SJSA1 (cell line): ENCODE measurements around the gene KCNN1. TPM values are rescaled to one million over a fixed set of nuclear protein-coding genes. Genes with fewer than 3 reads are reported as not detected.
"Not testable (repeated sequence)": the region's sequence is repeated elsewhere in the genome, so short reads cannot be mapped to it uniquely, and the experiment has no call there.

Experiments used
- DNase-seq, 2 experiments: peaks; one replicate each; pipeline ENCODE4 v3.0.0-alpha.2; 2015 to 2020; ENCODE audit warnings: low spot score in 2 of 2, low read depth in 1 of 2
- H3K27ac ChIP-seq: fragments of 250-450 bp; sonication (Bioruptor Pico); 2 replicates; pipeline ENCODE4 v1.5.1; 2020; ENCODE audit warnings: mild to moderate bottlenecking, moderate library complexity
- H3K27me3 ChIP-seq: fragments of 250-450 bp; sonication (Bioruptor Pico); replicated peaks from 2 replicates; pipeline ENCODE4 v1.5.1; 2020; ENCODE audit warnings: mild to moderate bottlenecking, moderate library complexity
- H3K36me3 ChIP-seq: fragments of 250-450 bp; sonication (Bioruptor Pico); 2 replicates; pipeline ENCODE4 v1.5.1; 2020; ENCODE audit warnings: mild to moderate bottlenecking
- H3K4me1 ChIP-seq: fragments of 250-450 bp; sonication (Bioruptor Pico); replicated peaks from 2 replicates; pipeline ENCODE4 v1.6.1; 2021; ENCODE audit warnings: mild to moderate bottlenecking
- H3K4me3 ChIP-seq: fragments of 250-450 bp; sonication (Bioruptor Pico); 2 replicates; pipeline ENCODE4 v1.5.1; 2020; ENCODE audit warnings: mild to moderate bottlenecking
- H3K9me3 ChIP-seq: fragments of 250-450 bp; sonication (Bioruptor Pico); replicated peaks from 2 replicates; pipeline ENCODE4 v1.5.1; 2020; ENCODE audit warnings: mild to moderate bottlenecking
- total RNA-seq: library from RNA; depleted of rRNA; stranded (reverse); fragments of >200 nt; shearing (Covaris generic); gene quantifications from 2 replicates; pipeline ENCODE4 v1.2.3, GENCODE V29; 2014

Gene KCNN1
- total RNA-seq, 1 experiment from 2014 or later = not detected

DNA sequence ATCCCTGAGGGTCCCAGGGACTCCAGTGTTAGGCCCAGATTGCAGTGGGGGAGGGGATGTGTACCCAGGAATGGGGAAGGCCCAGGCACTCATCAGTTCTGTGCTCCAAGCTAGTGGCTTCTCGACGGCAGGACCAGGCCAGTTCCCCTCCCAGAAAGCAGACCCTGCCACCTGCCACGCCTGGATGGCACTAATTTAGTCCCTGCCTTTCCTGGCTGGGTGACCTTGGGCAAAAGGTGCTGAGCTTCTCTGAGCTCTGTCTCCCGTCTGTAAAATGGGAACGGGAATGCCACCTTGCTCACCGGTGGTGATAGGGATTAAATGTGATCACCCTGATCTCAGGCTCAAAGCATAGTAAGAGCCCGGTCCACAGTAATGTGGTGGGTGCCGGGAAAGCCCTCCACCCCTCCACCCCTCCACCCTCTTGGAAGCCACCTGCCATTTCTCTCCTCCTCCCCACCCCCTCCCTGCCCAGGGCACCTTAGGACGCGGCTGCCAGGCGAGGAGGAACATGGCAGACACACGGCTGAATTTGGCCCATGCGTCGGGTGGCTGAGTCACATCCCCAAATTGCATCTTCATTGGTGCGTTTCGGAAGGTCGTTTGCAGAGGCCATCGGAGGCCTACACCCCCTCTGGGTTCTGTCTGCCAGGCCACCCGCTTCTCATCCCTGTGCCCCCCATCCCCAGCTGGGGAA, 2.3 kb downstream of the KCNN1 start:
- H3K36me3 ChIP-seq = no peaks in the 10 kb centered on the region
- DNase-seq = no peak
- H3K9me3 ChIP-seq = no peaks in the 10 kb centered on the region
- no peak overlapping the region for H3K4me3 ChIP-seq
- H3K27me3 ChIP-seq = peaks cover 50% of the 10 kb centered on the region
- no peak overlapping the region for H3K27ac ChIP-seq
- no peaks in the 10 kb centered on the region for H3K4me1 ChIP-seq

GRCh38 chr19:17972230-17972629, 5.3 kb downstream of the KCNN1 start:
- Histone ChIP-seq H3K27me3 (peaks cover 28% of the 10 kb centered on the region), H3K36me3 (no peaks in the 10 kb centered on the region), H3K4me3 (no peak overlapping the region), H3K4me1 (no peaks in the 10 kb centered on the region), H3K27ac (no peak overlapping the region), H3K9me3 (no peaks in the 10 kb centered on the region)
- DNase-seq = no peak

- H3K4me3 ChIP-seq = no peak overlapping the region
- no peak for DNase-seq
- no peaks in the 10 kb centered on the region for H3K4me1 ChIP-seq
- no peaks in the 10 kb centered on the region for H3K36me3 ChIP-seq
- H3K9me3 ChIP-seq = no peaks in the 10 kb centered on the region
- peaks cover 26% of the 10 kb centered on the region for H3K27me3 ChIP-seq
- H3K27ac ChIP-seq = no peak overlapping the region
These were observed 6.9 kb downstream of the KCNN1 start for GRCh38 chr19:17973759-17974158.

GRCh38 chr19:17974551-17974950, 7.6 kb downstream of the KCNN1 start:
- Histone ChIP-seq H3K4me3 (no peak overlapping the region), H3K4me1 (no peaks in the 10 kb centered on the region), H3K27me3 (peaks cover 25% of the 10 kb centered on the region), H3K9me3 (no peaks in the 10 kb centered on the region), H3K27ac (no peak overlapping the region), H3K36me3 (no peaks in the 10 kb centered on the region)
- no peak for DNase-seq

GRCh38 chr19:17975032-17975431, 8.1 kb downstream of the KCNN1 start:
- no peaks in the 10 kb centered on the region for H3K4me1 ChIP-seq
- H3K27ac ChIP-seq = no peak overlapping the region
- H3K4me3 ChIP-seq = no peak overlapping the region
- DNase-seq = no peak
- peaks cover 25% of the 10 kb centered on the region for H3K27me3 ChIP-seq
- no peaks in the 10 kb centered on the region for H3K36me3 ChIP-seq
- H3K9me3 ChIP-seq = no peaks in the 10 kb centered on the region

- Histone ChIP-seq H3K27me3 (peaks cover 31% of the 10 kb centered on the region), H3K4me1 (no peaks in the 10 kb centered on the region), H3K9me3 (no peaks in the 10 kb centered on the region), H3K4me3 (no peak overlapping the region), H3K27ac (no peak overlapping the region), H3K36me3 (no peaks in the 10 kb centered on the region)
- no peak for DNase-seq
These were observed 10.1 kb downstream of the KCNN1 start for GRCh38 chr19:17977021-17977420.

DNA sequence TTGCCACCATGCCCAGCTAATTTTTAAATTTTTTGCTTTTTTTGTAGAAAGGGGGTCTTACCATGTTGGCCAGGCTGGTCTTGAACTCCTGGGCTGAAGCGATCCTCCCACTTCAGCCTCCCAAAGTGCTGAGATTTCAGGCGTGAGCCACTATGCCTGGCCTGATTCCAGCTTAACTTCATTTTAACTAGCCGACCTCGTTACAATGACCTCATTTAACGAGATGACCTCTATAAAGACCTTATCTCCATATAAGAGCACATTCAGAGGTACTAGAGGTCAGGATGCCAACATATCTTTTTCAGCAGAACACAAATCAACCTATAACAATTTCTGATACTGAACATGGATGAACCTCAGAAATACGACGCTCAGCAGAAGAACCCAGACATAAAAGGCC, 10.6 kb downstream of the KCNN1 start:
- Histone ChIP-seq H3K27ac (no peak overlapping the region), H3K4me3 (no peak overlapping the region)

DNA sequence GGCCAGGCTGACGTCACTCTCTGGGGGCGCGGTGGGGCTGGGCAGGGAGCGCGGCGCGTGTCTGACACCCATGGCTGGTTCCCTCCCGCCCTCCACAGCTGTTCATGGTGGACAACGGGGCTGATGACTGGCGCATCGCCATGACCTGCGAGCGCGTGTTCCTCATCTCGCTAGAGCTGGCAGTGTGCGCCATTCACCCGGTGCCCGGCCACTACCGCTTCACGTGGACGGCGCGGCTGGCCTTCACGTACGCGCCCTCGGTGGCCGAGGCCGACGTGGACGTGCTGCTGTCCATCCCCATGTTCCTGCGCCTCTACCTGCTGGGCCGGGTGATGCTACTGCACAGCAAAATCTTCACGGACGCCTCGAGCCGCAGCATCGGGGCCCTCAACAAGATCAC, 14.7 kb downstream of the KCNN1 start:
- Histone ChIP-seq H3K27me3 (peaks cover 18% of the 10 kb centered on the region), H3K4me3 (no peak overlapping the region), H3K4me1 (no peaks in the 10 kb centered on the region), H3K9me3 (no peaks in the 10 kb centered on the region), H3K36me3 (no peaks in the 10 kb centered on the region), H3K27ac (no peak overlapping the region)
- no peak for DNase-seq

More for the DNA sequence above, 10.6 kb downstream of the KCNN1 start:
- Histone ChIP-seq H3K27me3 (peaks cover 30% of the 10 kb centered on the region), H3K4me1 (no peaks in the 10 kb centered on the region), H3K9me3 (no peaks in the 10 kb centered on the region), H3K36me3 (no peaks in the 10 kb centered on the region)
- DNase-seq = no peak

DNA sequence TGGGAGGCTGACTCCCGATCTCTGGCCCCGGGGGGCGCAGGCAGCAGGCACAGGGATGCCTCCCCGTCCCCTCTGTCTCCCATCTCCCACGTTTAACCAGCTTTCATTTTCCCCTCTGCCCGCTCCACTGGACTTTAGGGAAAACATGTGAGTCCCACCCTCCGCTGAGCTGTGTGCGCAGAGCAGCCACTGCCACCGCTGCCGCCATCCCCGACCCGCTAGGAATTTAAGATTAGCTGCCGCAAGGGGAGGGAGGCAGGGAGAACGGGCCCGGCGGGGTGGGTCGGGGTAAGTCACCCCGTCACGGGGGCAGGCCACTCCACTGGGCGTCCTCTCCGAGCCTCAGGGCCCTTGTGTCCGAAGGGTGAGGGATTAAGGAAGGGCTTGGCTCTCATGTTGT, 15.5 kb downstream of the KCNN1 start:
- no peaks in the 10 kb centered on the region for H3K36me3 ChIP-seq
- H3K4me3 ChIP-seq = no peak overlapping the region
- no peak overlapping the region for H3K27ac ChIP-seq
- DNase-seq = no peak
- H3K27me3 ChIP-seq = peaks cover 16% of the 10 kb centered on the region
- no peaks in the 10 kb centered on the region for H3K9me3 ChIP-seq
- no peaks in the 10 kb centered on the region for H3K4me1 ChIP-seq

DNA sequence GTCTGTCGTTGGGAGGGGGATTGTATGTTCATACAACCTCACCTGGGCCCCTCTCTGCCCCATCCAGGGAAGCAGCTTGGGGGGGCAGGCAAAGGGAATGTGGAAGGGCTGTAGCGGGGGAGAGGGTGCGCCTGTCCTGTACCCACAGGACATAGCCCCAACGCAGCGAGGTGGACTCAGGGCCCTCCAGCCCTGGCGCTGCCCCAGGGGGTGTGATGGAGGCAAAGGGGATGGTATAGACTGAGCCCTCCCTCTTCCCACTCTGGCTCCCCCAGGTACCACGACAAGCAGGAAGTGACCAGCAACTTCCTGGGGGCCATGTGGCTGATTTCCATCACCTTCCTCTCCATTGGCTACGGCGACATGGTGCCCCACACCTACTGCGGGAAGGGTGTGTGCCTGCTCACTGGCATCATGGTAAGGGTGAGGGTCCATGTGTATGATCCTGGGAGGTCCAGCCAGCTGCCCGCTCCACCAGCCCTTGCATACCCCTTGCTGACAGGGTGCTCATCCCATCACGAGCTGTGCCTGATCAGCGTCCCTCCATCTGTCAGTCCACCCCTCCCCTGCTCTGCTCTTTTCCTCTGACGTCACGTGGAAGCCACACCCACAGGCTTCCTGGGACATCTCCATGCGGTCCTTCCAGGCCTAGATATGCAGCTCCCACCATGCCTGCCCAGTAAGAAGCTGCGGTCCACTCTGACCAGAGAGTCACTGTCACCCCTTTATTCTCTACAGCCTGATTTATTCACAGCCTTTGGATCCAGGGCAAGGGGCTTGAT, 18.3 kb downstream of the KCNN1 start:
- no peaks in the 10 kb centered on the region for H3K4me1 ChIP-seq
- H3K27me3 ChIP-seq = peaks cover 12% of the 10 kb centered on the region
- no peaks in the 10 kb centered on the region for H3K36me3 ChIP-seq
- no peak overlapping the region for H3K27ac ChIP-seq
- no peak overlapping the region for H3K4me3 ChIP-seq
- H3K9me3 ChIP-seq = no peaks in the 10 kb centered on the region
- DNase-seq = no peak

DNA sequence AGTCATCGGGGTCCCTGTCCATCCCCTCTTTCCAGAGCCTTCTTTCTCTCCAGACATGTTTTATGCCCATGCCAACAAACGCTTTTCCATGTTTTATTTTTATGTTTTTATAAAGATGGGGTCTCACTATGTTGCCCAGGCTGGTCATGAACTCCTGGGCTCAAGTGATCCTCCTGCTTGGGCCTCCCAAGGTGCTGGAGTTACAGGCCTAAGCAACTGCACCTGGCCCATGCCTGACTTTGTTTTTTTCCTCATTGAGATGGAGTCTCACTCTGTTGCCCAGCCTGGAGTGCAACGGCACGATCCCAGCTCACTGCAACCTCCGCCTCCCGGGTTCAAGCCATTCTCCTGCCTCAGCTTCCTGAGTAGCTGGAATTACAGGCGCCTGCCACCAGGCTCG, 19.7 kb downstream of the KCNN1 start:
- H3K4me3 ChIP-seq, H3K36me3 ChIP-seq, H3K9me3 ChIP-seq, DNase-seq, H3K27me3 ChIP-seq, H3K27ac ChIP-seq, H3K4me1 ChIP-seq: not testable (repeated sequence)

- H3K27ac ChIP-seq = no peak overlapping the region
These were observed 21.3 kb downstream of the KCNN1 start for GRCh38 chr19:17988161-17988560.

DNA sequence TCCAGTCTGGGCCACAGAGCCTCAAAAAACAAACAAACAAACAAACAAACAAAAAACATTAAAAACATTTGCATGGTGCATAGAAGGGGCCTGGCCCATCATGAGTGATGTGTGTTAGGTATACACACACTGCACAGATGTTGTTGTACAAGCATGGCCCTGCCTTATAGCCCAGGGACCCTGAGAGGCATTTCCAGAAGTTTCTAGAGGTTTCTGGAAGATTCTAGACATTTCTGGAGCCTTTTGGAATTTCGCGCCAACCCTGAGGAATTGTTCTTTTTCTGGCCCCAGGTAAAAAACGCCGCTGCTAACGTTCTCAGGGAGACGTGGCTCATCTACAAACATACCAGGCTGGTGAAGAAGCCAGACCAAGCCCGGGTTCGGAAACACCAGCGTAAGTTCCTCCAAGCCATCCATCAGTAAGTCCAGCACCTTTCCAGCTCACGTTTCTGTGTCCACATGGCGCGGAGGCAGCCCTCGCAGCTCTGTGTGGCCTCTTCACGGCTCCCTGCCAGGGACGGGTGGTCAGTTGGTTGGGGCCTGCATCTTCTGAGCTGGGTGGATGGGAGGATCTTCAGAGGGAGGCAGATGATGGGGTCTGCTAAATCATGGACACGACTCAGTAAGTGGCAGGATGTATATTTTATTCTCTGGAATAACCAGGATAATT, 22.7 kb downstream of the KCNN1 start:
- peaks cover 3% of the 10 kb centered on the region for H3K27me3 ChIP-seq
- H3K9me3 ChIP-seq = no peaks in the 10 kb centered on the region
- no peaks in the 10 kb centered on the region for H3K4me1 ChIP-seq
- H3K36me3 ChIP-seq = no peaks in the 10 kb centered on the region
- no peak overlapping the region for H3K4me3 ChIP-seq
- H3K27ac ChIP-seq = no peak overlapping the region
- no peak for DNase-seq

More at GRCh38 chr19:17988161-17988560, 21.3 kb downstream of the KCNN1 start:
- Histone ChIP-seq H3K4me3 (no peak overlapping the region), H3K27me3 (no peaks in the 10 kb centered on the region), H3K4me1 (no peaks in the 10 kb centered on the region), H3K36me3 (no peaks in the 10 kb centered on the region), H3K9me3 (no peaks in the 10 kb centered on the region)
- no peak for DNase-seq
